Liver (tissue), 9 donors: ENCODE results near the gene GTF2IRD1. TPM values are rescaled to one million over a fixed set of nuclear protein-coding genes. Genes with fewer than 3 reads are reported as not detected.

Experiments used
- DNase-seq: peaks from one replicate; pipeline ENCODE4 v3.0.0-alpha.2; 2017; ENCODE audit warnings: low spot score
- H3K27ac ChIP-seq, 2 donors: one replicate each; pipeline ENCODE4 v1.7.0; 2013; ENCODE audit warnings: inconsistent platforms in 2 of 2, low read length in 2 of 2, control low read depth in 1 of 2, low read depth in 1 of 2, mild to moderate bottlenecking in 1 of 2
- H3K27me3 ChIP-seq, 4 donors: one replicate each; pipeline versions ENCODE4 v1.6.1 to v1.7.0; 2013; ENCODE audit warnings: low read length in 3 of 4, inconsistent platforms in 1 of 4, mild to moderate bottlenecking in 1 of 4, moderate library complexity in 1 of 4; ENCODE audit not compliant: control insufficient read depth in 4 of 4, insufficient read depth in 4 of 4
- H3K36me3 ChIP-seq, 4 donors: one replicate each; pipeline versions ENCODE4 v1.6.1 to v1.7.0; 2013; ENCODE audit warnings: low read length in 3 of 4, mild to moderate bottlenecking in 3 of 4, low read depth in 1 of 4, moderate library complexity in 1 of 4; ENCODE audit not compliant: control insufficient read depth in 4 of 4, insufficient read depth in 3 of 4
- H3K4me1 ChIP-seq, 4 donors: one replicate each; pipeline versions ENCODE4 v1.6.1 to v1.7.0; 2013; ENCODE audit warnings: low read length in 3 of 4, mild to moderate bottlenecking in 3 of 4, moderate library complexity in 1 of 4; ENCODE audit not compliant: control insufficient read depth in 4 of 4, insufficient read depth in 4 of 4
- H3K4me3 ChIP-seq, 3 donors: one replicate each; pipeline versions ENCODE4 v1.6.1 to v1.7.0; 2013; ENCODE audit warnings: low read length in 3 of 3, control low read depth in 1 of 3, low read depth in 1 of 3, mild to moderate bottlenecking in 1 of 3
- H3K9ac ChIP-seq, 2 donors: one replicate each; pipeline ENCODE4 v1.7.0; 2013; ENCODE audit warnings: low read length in 2 of 2, mild to moderate bottlenecking in 2 of 2, moderate library complexity in 2 of 2, control low read depth in 1 of 2, low read depth in 1 of 2
- H3K9me3 ChIP-seq, 4 donors: one replicate each; pipeline versions ENCODE4 v1.6.1 to v1.7.0; 2013; ENCODE audit warnings: low read length in 3 of 4; ENCODE audit not compliant: control insufficient read depth in 4 of 4
- CTCF ChIP-seq: fragments of 150-350 bp; IDR thresholded peaks from 2 replicates; pipeline ENCODE4 v1.5.1; 2017; ENCODE audit warnings: improper control_type of control experiment, low read depth, low read length; ENCODE audit not compliant: missing input control
- EGR1 ChIP-seq, 2 donors: IDR thresholded peaks; 2 replicates each; pipeline ENCODE4 v1.6.1; 2016 to 2018; ENCODE audit warnings: antibody characterized with exemption in 2 of 2, low read depth in 2 of 2
- FOXA1 ChIP-seq: IDR thresholded peaks from 2 replicates; pipeline ENCODE4 v1.6.1; 2016; ENCODE audit warnings: antibody characterized with exemption
- FOXA2 ChIP-seq: IDR thresholded peaks from 2 replicates; pipeline ENCODE4 v1.6.1; 2016; ENCODE audit warnings: antibody characterized with exemption
- GABPA ChIP-seq, 2 donors: IDR thresholded peaks in 1 of 2; conservative IDR thresholded peaks in 1 of 2; 2 replicates each; pipeline ENCODE4 v1.6.1; 2016; ENCODE audit warnings: antibody characterized with exemption in 2 of 2, mild to moderate bottlenecking in 1 of 2, moderate library complexity in 1 of 2
- HNF4A ChIP-seq, 2 donors: conservative IDR thresholded peaks; 2 replicates each; pipeline ENCODE4 v1.6.1; 2016; ENCODE audit warnings: antibody characterized with exemption in 2 of 2, mild to moderate bottlenecking in 2 of 2
- HNF4G ChIP-seq: IDR thresholded peaks from 2 replicates; pipeline ENCODE4 v1.6.1; 2016; ENCODE audit warnings: antibody characterized with exemption
- JUND ChIP-seq, 2 donors: IDR thresholded peaks; 2 replicates each; pipeline ENCODE4 v1.6.1; 2016; ENCODE audit warnings: antibody characterized with exemption in 2 of 2
- NR2F2 ChIP-seq: IDR thresholded peaks from 2 replicates; pipeline ENCODE4 v1.6.1; 2016; ENCODE audit warnings: antibody characterized with exemption
- RAD21 ChIP-seq, 2 donors: IDR thresholded peaks; 2 replicates each; pipeline ENCODE4 v1.6.1; 2016; ENCODE audit warnings: antibody characterized with exemption in 2 of 2, mild to moderate bottlenecking in 2 of 2
- REST ChIP-seq: IDR thresholded peaks from 2 replicates; pipeline ENCODE4 v1.6.1; 2016; ENCODE audit warnings: antibody characterized with exemption, mild to moderate bottlenecking
- RXRA ChIP-seq, 2 donors: IDR thresholded peaks; 2 replicates each; pipeline ENCODE4 v1.6.1; 2017 to 2018; ENCODE audit warnings: antibody characterized with exemption in 2 of 2, mild to moderate bottlenecking in 1 of 2
- SP1 ChIP-seq: IDR thresholded peaks from 2 replicates; pipeline ENCODE4 v1.6.1; 2018; ENCODE audit warnings: antibody characterized with exemption, mild to moderate bottlenecking
- TAF1 ChIP-seq: conservative IDR thresholded peaks from 2 replicates; pipeline ENCODE4 v1.6.1; 2016; ENCODE audit warnings: antibody characterized with exemption, mild to moderate bottlenecking
- YY1 ChIP-seq: IDR thresholded peaks from 2 replicates; pipeline ENCODE4 v1.6.1; 2016; ENCODE audit warnings: antibody characterized with exemption, mild to moderate bottlenecking
- ZBTB33 ChIP-seq: IDR thresholded peaks from 2 replicates; pipeline ENCODE4 v1.6.1; 2016; ENCODE audit warnings: antibody characterized with exemption
- WGBS: extraction: QIAGEN DNeasy Blood & Tissue Kit; methylation state at CpG from one replicate; pipeline ENCODE4 v1.1.7; 2013; 5-methylcytosine and 5-hydroxymethylcytosine counted together
- polyA plus RNA-seq, 2 donors: library from polyadenylated mRNA; stranded (reverse) in 1 of 2; unstranded in 1 of 2; fragments of 200-250 nt in 1 of 2; fragments of >200 nt in 1 of 2; fragmentation: Nextera tagmentation in 1 of 2; extraction: Ambion mirVana in 1 of 2; gene quantifications; one replicate each; pipeline versions ENCODE4 v1.2.1 to v1.2.3, GENCODE V29; 2013 to 2015
- total RNA-seq, 2 donors: library from RNA; depleted of rRNA; stranded (reverse); fragments of >200 nt; gene quantifications; one replicate each; pipeline ENCODE4 v1.2.3, GENCODE V29; 2014
- TF ChIP-seq, protein P1 (sequence below): IDR thresholded peaks from 2 replicates; pipeline ENCODE4 v1.6.1; 2016; ENCODE audit warnings: antibody characterized with exemption
- TF ChIP-seq, protein P2 (sequence below): IDR thresholded peaks from 2 replicates; pipeline ENCODE4 v1.6.1; 2016; ENCODE audit warnings: antibody characterized with exemption
- donor health status: healthy.
- donor health status: healthy.
- donor health status: healthy.
- donor health status: healthy.
- donor health status: healthy.

GTF2IRD1 gene
- total and polyA plus RNA-seq, 4 donors = 2.0 to 7.4 (median 3.3) TPM

DNA sequence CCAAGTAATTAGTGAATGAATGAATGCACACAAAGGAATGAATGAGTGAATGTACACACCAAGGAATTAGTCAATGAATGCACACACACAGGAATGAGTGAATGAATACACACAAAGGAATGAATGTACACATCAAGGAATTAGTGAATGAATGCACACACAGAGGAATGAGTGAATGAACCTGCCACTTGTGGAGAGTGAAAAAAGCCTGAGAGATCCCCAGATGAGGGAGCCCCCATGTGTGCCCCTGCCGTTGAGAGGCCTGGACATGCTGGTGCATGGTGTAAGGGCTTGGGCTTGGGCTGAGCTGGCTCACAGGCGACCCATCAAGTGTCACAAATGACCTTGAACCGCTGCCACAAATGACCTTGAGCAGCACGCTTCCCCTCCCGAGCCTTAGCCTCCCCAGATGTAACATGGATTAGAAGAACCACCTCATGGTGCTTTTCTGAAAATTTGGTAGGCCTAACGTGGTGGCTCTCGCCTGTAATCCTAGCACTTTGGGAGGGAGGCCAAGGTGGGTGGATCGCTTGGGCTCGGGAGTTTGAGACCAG is 46.2 kb downstream of the GTF2IRD1 start:
- no peak overlapping the region for H3K27ac ChIP-seq
- H3K4me3 ChIP-seq = no peak overlapping the region
- H3K27me3 ChIP-seq = no peaks in the 10 kb centered on the region
- H3K4me1 ChIP-seq = peaks cover 11 to 31% (median 16%) of the 10 kb centered on the region in 4 donors
- TF ChIP-seq EGR1 (IDR thresholded peaks at IDR 0.05; ENCODE audit: low read depth in 2 of 2) (no peak), JUND (IDR thresholded peaks at IDR 0.05) (no peak), SP1 (no peak), HNF4G (no peak), TAF1 (no peak), YY1 (no peak), REST (no peak), CTCF (no peak), NR2F2 (no peak), RXRA (IDR thresholded peaks at IDR 0.05) (no peak), ZBTB33 (no peak), GABPA (IDR thresholded peaks at IDR 0.05 in 1 of 2, conservative IDR thresholded peaks at IDR 0.05 in 1 of 2) (no peak), FOXA2 (no peak), HNF4A (conservative IDR thresholded peaks at IDR 0.05) (no peak), RAD21 (IDR thresholded peaks at IDR 0.05) (no peak), FOXA1 (no peak)
- TF ChIP-seq, protein P1, sequence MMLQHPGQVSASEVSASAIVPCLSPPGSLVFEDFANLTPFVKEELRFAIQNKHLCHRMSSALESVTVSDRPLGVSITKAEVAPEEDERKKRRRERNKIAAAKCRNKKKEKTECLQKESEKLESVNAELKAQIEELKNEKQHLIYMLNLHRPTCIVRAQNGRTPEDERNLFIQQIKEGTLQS = no peak
- TF ChIP-seq, protein P2, sequence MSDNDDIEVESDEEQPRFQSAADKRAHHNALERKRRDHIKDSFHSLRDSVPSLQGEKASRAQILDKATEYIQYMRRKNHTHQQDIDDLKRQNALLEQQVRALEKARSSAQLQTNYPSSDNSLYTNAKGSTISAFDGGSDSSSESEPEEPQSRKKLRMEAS = no peak
- WGBS = 84% methylated on average over 9 of the region's 9 CpGs
- H3K9ac ChIP-seq = no peak overlapping the region
- H3K9me3 ChIP-seq = no peaks in the 10 kb centered on the region
- no peak for DNase-seq
- no peaks in the 10 kb centered on the region for H3K36me3 ChIP-seq
